Suppressor macrophage treated with lipopolysaccharide for 1 hour (primary cell): Measurements from ENCODE around the gene AGAP3.
A peak's percentile ranks its signal among the peaks of the same experiment; 100 is the strongest.

ENCODE experiments used
- DNase-seq, 3 donors: peaks; one replicate each; pipeline ENCODE4 v3.0.0-alpha.2; 2020 to 2022

AGAP3 gene

DNA sequence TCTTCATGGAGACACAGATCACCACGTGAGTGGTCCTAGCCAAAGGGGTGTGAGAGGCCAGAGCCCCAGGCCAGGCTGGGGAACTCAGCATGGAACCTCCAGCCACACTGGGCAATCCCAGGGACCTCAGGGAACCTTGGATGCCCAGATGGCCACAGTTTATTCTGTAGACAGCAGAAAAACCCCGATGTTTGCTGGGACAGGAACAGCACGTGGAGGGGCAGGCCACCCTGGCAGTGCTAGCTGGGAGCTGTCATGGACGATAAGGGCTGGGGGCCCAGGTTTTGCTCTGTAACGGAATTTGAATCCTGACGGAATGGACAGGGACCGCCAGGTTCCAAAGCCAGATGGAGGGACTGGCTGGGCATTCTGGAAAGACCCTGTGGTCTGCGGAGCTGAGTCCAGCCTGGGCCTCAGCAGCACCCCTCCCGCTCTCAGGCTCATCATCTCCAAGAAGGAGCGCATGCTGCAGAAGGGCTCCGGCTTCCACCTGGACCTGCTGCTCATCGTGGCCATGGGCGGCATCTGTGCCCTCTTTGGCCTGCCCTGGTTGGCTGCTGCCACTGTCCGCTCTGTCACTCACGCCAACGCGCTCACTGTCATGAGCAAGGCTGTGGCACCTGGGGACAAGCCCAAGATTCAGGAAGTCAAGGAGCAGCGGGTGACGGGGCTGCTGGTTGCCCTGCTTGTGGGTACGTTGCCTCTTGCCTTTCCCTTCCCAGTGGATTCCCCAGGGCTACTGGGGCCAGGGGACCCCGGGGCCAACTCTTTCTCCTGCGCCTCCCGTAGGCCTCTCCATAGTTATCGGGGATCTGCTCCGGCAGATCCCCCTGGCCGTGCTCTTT lies 11.2 kb upstream of the AGAP3 start:
- no peak for DNase-seq

DNA sequence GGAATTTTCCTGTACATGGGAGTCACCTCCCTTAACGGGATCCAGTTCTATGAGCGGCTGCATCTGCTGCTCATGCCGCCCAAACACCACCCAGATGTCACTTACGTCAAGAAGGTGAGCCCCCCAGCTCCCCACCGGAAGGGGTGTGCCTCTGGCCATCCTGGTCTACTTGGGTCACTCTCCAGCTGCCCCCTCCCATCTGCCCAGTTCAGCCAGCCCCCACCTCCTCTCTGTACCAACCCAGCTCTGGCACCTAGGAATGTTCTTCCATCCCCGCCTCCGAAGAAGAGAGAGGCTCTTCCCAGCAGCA lies 10.7 kb upstream of the AGAP3 start:
- no peak for DNase-seq

DNA sequence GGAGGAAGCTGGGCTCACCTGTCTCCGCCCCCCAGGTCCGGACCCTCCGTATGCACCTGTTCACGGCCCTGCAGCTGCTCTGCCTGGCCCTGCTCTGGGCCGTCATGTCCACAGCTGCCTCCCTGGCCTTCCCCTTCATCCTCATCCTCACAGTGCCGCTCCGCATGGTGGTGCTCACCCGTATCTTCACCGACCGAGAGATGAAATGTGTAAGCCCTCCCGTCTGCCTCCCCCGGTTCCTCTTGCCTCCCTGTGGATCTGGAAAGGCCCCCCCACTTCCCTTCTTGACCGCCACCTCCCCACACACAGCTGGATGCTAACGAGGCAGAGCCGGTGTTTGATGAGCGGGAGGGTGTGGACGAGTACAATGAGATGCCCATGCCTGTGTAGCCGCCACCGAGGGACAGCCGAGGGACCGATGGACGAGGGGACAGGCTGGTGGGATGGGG lies 10.3 kb upstream of the AGAP3 start:
- DNase-seq, result no peak

DNA sequence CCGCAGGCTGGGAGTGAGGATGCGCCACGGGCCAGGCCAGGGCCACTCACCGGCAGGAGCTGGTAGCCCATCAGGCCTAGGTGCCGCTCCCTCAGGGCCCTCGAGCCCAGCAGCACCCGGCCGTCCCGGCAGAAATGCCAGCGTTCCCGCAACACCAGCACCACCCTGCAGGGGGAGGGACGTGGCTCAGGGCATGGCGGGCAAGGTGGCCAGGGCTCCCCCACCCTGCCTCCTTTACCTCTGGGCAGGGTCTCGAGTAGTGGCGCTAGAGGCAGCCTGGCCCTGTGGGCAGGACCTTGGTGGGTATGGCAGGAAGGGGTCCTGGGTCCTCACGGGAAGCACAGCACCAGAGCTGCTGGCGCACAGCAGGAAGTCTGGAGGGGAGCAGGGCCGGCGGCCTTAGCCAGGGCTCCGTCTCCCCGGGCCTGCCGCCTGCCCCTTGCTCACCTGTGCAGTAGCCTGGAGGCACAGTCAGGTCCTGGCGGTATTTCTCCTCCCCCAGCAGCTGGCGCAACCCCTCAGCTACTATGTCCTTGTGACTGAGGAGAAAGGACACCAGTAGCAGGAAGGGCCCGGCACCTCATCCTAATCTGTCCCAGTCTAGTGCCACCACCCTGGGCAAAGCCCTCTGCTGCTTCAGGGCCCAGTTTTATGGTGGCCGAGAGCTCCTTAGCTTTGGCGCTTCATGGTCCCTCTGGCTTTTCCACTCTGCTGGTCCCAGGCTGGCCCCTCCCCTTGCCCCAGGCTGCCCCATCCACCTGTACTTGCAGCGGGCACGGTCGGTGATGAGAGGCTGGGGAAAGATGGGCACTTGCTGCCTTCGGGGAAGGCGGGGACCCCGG lies 9.2 kb upstream of the AGAP3 start:
- DNase-seq, result peak in 2 of 3 donors; percentile 31 to 59

DNA sequence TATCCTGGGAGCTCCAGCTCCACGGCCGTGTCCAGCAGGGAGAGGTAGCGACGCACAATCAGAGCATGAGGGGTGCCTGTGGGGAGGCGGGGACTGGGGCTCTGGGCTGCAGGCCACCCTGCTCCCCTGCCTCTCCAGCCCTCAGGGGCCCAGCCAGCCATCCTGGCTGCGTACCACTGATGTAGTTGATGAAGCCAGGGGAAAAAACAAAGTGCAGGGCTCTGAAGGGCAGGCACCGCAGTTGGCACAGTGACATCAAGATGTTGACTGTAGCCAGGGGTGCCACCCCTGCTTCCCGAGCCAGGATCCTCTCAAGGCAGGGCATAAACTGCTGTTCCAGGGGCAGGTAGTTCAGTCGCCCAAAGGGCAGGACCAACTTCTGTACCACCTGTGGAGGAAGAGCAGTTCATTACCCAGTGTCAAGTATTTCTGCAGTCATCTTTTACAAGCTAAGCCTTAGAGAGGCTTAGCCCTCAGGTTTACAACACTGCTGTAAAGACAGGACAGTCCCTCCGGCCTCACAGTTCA lies 8.5 kb upstream of the AGAP3 start:
- DNase-seq, result no peak

DNA sequence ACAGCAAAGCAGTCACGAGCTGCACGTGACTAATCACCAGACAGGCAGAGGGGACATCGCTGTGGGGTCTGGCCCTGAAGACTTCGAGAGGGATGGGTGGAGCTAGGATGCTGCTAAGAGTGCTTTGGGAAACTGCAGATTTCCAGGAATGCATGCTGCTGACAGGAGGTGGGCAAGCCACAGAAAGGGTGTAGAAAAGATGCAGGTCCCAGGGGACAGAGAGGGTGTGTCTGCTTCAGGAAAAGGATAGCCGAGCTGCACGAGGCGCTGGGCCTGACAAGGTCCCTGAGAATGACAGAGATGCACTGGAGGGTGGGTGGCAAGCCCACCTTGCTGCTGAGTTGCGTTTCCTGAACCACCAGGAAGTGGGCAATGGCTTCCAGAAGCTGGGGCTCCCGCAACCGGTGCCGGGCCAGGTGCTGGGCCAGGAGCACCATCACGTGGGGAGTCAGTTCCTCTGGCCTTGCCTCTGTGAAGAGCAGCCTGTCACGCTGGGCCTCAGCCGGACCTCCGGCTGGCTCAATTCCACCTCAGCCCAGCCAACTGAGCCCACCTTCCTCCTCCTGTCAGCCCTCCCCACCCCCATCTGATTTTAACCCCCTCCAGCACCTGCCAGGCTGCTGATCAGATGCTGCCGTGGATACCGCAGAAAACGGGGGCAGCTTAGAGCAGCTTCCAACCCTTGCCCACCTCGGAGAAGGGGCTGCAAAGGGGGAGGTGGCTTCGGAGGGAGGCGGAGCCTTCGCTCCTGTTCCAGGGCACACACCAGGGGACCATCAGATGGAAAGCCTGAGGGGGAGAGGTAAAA lies 7.8 kb upstream of the AGAP3 start:
- DNase-seq, result no peak

DNA sequence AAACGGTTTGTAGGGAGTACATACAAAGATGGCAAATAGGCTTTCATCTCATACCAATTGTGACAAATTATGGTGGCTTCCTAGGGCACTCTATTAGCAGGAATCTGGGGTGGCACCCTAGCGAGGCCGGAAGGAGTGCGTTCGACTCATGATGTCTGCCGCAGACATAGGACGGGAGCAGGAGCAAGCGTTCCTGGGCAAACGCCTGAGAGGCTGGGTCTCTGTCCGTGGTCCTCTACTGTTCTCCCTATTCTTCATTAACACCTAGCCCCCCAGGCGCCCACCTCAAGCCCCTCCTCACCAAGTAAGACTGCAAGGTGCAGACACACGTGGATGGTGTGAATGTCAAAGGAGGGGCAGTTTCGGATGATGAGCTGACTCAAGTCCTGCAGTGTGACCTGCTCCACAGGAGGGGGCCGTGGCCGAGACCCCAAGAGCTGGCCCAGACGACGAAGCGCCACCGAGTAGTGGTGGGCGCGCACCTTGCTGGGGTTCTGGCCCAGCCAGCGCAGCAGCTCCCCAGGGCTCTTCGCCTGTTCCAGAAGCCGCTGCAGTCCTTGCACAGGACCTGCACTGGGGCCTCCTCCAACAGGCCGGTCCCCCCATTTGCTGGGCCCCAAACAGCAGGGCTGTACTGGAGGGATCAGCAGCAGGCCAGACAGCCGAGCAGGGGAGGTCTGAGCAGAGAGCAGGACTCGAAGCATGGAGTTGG lies 6.9 kb upstream of the AGAP3 start:
- DNase-seq, result no peak

DNA sequence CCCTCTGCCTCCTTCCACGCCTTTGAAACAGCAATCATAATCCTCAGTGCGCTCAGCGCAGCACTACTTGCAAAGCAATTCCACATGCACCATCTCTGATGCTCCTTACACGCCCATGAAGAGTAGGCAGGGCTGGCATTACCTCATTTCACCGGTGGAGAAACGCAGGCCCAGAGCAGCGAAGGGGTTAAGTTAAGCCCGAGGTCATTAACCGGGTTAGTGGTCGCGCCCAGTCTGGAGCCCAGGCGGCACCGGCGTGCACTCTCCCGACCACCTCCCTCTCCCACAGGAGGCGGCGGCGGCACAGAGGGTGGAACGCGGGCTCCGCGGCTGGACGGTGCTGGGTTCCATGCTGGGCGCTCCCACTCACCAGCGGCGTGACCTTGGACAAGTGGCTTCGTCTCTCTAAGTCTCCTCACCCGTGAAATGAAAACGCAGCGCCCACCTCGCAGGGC lies 6.2 kb upstream of the AGAP3 start:
- DNase-seq, result peak in 1 of 3 donors; percentile 16

DNA sequence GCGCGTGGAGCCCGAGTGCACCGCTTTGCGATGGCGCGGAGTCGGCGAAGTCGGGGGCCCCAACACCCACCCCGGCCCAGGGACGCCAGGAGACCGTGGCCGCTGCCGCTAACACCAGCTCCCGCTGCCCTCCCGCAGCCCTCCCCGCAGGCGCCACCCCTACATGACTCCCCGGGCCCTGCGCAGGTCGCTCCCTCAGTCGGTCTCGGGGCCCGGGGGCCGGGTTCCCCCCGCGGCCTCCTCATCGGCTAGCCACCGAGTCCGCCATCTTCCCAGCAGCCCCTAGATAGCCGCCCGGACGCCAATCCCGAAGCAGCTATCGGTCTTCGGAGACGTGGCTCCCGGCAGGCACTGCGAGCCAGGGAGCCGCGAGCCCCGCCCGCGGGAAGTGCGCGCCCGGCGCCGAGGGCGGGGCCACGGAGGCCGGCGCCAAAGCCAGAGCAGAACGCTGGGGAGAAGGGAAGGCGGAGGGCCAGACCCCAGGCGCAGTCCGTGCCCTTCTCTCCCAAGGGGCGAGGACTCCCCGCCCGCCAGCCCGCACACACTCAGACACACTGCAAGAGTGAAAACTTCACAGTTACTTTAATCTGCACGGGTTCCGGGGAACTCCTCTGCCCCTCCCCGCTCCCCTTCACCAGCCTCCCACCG lies 5.6 kb upstream of the AGAP3 start, which contains the start of gene FASTK:
Gene FASTK, minus strand, starts transcription at position 288 of the 648 bp plus-strand sequence. Its CDS starts 43 bp downstream, at position 245.
- peak; percentile 93 to 97 (median 95) for DNase-seq

DNA sequence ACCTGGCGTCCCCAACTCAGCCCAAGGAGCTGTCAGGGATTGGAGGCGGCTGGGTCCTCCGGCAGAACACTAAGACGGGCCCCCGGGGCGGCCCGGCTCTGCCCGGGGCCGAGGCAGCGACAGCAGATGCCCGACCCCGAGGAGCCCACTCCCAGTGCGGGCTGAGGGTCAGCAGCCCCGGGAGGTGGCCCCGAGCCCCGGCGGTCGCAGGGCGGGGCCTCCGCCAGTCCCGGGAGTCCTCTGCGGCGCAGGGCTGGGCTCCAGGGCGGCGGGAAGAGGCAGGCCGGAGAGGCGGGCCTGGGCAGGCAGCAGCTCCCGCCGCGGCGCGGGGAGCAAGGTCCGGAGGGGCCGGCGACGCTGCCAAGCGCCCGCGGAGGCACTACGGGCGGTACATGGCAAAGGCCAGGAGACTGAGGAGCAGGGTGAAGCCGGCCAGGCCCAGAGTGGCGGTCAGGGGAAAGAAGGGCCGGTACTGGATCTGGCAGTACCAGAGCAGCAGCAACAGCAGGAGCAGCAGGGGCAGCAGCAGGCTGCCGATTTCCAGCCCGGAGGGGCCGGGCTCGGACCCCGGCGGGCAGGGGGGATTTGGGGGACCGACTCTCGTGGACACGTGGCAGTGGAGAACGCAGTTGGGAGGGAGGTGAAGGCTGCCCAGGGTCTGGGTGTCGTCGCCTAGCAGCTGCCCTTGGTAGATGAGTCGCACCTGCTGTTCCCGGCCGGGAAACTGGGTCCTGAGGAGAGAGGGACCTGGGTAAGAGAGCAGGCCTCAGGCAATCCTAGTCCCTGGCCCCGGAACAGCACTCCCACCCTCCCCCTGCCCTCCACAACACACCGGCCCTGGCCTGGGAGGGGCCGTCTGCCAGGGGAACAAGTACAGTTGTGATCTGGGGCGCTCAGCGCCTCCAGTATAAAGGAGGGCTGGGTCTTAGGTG lies 4.8 kb upstream of the AGAP3 start:
- no peak for DNase-seq

DNA sequence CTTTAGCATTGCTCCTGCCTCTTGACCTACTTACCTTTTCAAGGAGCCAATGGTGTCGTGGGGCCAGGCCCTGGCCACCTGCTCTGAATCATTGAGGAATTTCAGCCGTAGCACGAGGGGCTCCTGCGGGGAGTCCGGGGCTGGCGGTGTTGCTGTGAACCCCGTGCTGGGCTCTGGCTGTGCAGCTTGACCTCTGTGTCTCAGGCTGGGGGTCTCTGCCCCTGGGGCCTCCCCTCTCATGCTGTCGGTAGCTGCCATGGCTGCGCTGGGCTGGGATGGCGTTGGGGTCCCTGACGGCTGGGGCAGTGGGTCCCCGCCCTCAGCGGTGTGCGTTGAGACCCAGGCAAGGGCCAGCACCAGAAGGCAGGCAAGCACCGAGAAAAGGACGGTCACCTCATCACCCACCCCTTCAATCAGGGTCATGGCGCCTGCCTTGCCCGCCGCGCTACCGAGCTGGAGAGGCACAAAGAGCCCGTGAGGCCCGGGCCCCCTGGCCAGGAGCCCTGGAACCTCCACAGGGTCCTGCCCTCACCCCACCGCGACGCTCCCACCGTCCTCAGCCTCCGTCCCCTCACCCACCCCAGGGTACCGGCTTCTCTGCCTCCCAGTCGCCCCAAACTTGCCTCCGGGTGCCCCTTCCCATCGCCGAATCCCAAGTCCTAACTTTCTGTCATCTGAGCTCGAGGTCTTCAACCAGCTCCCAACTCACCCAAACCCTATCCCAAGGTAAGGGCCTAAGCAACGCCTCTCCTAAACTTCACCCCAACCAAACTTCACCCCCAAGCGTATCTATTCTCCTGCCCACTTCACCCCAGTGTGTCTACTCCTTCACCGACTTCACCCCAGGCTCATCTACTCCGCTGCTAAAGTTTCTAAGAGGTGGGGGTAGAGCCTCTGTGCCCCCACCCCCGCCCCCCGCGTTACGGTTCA lies 3.9 kb upstream of the AGAP3 start:
- DNase-seq, result no peak

DNA sequence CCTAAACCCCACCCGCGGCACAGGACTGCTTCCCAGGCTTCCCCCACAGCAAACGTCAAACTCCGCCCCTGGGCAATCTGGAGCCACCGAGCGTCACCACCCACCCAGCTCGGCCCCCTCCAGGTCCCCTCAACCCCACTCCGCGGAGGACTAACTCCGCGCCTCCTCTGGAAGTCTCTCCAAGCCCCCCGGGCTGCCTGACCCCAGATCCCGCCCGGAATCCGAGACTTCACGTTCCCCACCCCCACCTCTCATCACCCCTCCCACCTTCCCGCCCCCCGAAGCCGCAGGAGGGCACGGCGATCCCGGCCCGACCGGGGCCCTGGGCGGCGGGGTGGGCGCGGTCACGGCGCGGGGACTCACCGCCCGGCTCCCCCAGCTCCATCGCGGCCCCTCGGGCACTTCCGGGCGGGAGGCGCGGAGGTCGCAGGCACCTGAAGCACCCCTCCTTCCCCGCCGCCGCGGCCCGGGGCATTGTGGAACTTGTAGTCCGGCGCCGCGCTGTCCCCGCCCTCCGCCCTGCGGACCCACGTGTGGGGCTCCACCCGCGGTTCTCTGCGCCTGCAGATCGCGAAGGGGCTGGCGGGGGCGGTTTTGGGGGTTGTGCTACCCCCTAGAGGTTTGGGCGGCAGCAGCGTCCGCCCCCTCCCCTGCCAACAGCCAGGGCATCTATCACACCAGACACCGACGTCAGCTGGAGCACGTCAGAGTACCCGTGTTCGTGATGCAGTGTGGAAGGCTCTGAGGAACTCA lies 3.0 kb upstream of the AGAP3 start, which contains the start of gene TMUB1:
Gene TMUB1, minus strand, starts transcription at position 423 of the 753 bp plus-strand sequence. CDS start 930 bp downstream, outside the sequence.
- DNase-seq, result peak; percentile 72 to 91 (median 79)

DNA sequence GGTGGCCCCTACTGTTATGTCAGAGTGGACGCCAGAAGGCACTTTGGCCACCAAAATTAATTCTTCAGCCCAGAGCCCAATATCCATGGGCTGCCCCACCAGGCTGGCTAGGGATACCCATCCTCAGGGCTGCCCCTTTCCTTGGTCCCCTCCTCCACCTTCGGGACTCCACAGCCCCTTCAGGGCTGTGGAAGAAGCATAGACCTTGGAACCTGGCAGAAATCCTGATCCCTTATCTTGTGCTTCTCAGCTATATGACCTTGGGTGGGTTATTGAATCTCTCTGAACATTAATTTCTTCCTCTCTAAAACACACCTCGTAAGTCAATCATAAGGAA lies 2.5 kb upstream of the AGAP3 start:
- no peak for DNase-seq

DNA sequence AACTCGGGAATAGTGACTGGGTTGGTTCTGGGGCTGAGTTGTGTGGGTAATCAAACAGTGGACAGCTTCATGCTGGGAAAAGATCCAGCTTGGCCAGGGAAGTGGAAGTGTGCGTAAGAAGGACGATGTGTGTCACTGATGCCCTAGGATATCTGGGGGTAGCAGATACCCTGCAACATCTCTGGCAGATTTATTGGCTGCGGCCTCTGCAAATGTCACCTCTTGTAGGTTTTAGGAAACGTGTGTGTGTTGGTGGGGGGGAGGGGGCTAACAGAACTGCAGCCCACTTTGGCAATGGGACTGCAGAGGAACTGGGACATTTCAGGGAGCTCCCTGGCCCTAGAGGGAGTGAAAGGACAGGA lies 965 bp upstream of the AGAP3 start:
- no peak for DNase-seq

DNA sequence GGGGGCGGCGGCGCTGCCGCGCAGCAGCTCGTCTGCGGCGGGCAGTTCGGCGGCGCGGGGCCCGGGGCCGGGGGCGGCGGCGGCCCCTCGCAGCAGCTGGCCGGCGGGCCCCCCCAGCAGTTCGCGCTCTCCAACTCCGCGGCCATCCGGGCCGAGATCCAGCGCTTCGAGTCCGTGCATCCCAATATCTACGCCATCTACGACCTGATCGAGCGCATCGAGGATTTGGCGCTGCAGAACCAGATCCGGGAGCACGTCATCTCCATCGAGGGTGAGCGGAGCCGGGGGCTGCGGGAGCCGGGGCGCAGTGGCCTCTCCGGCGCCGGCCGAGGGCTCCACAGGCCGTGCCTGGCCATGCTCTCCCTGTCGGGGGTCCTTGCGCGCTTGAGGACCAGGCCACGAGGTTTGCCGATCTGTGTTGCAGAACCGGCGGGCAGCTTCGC lies 548 bp downstream of the AGAP3 start:
- peak; percentile 35 to 47 (median 36) for DNase-seq

DNA sequence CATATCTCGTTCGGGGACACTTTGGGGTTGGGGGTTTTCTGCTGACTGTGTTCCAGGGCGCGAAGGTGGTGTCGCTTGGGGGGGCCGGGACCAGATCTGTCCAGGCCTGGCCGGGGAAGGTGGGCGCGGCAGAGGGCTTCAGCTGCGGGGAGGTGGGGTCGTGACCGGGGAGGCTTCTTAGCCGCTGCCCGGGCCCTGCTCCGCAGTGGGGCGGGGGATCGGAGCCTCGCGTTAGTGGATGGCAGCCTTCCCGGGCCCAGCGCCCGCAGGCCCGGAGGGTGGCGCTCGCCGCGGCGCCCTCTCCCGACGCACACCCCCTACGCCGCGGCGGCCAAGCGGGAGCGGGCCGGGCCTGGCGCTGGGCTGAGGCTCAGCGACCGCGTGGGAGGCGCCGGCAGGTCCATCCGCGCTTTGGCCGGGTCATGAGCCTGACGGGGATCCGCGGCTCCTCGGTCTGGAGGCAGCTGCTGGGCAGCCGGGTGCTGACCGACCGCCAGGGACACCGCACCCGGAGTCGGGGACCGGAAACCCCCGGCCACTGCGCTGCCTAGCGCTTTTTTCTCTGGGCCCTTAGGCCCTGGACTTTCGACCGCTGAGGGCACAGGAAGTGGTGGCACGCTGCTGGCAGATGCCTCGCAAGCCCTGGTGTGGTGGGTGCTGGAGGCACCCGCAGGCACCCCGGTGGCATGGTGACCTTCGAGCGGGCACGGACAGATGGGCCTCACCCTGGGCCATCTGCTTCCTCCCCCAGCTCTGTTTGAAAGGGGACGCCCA lies 1.2 kb downstream of the AGAP3 start:
- DNase-seq, result peak; percentile 75 to 91 (median 78)
